GM10248 (cell line): ENCODE measurements around the gene ABHD5.
"Not testable (repeated sequence)": the region's sequence is repeated elsewhere in the genome, so short reads cannot be mapped to it uniquely, and the experiment has no call there.

Experiments
- CTCF ChIA-PET: fragments of 300-600 bp; sonication (Branson Sonifier 250); formaldehyde crosslinking; extraction: SDS; loops from one replicate; lab custom pipeline; 2021; ENCODE audit warnings: antibody characterized with exemption; lab: Yijun Ruan, JAX
- POLR2A ChIA-PET: fragments of 350-650 bp; sonication (Branson Sonifier 250); formaldehyde crosslinking; extraction: SDS; loops from one replicate; lab custom pipeline; 2020; ENCODE audit warnings: antibody characterized with exemption; lab: Yijun Ruan, JAX
- DNase-seq: peaks from one replicate; pipeline ENCODE4 v3.0.0; 2012; ENCODE audit errors: extremely low spot score
- CTCF ChIP-seq: IDR thresholded peaks from 2 replicates; pipeline ENCODE4 v1.5.1; 2012; ENCODE audit warnings: mild to moderate bottlenecking, low read depth; ENCODE audit errors: extremely low read depth, missing control alignments, control extremely low read depth

The ABHD5 gene

GRCh38 chr3:43650345-43650744 is 40.4 kb upstream of the ABHD5 start:
- no peak for TF ChIP-seq CTCF
- ChIA-PET CTCF (no interaction called here), POLR2A (no interaction called here)
- DNase-seq: no peak

- CTCF ChIA-PET, DNase-seq, POLR2A ChIA-PET: not testable (repeated sequence)
These were observed 34.3 kb upstream of the ABHD5 start for GRCh38 chr3:43656390-43656789.

GRCh38 chr3:43659250-43659880 is 31.4 kb upstream of the ABHD5 start:
- ChIA-PET POLR2A (no interaction called here), CTCF (no interaction called here)
- no peak for TF ChIP-seq CTCF
- no peak for DNase-seq

- DNase-seq, POLR2A ChIA-PET: not testable (repeated sequence)
- CTCF ChIA-PET: interaction anchor here (1.6 kb wide), 1 partner anchor 9 kb away, joined by 3 read pairs; no protein-coding TSS in a partner anchor
These were observed 29.4 kb upstream of the ABHD5 start for GRCh38 chr3:43661376-43661775.

- POLR2A ChIA-PET, CTCF ChIA-PET, DNase-seq: not testable (repeated sequence)
These were observed 25.7 kb upstream of the ABHD5 start for GRCh38 chr3:43665011-43665410.

GRCh38 chr3:43670635-43671522 is 19.9 kb upstream of the ABHD5 start:
- no peak for TF ChIP-seq CTCF
- CTCF ChIA-PET: interaction anchor here (1.0 to 1.2 kb wide), 2 partner anchors 10 to 16 kb away, joined by 3 to 4 read pairs; no protein-coding TSS in a partner anchor

GRCh38 chr3:43674345-43675085 is 16.2 kb upstream of the ABHD5 start:
- ChIA-PET CTCF (no interaction called here), POLR2A (no interaction called here)
- TF ChIP-seq CTCF: no peak
- DNase-seq: no peak

More at GRCh38 chr3:43670635-43671522, 19.9 kb upstream of the ABHD5 start:
- POLR2A ChIA-PET: no interaction called here
- no peak for DNase-seq
